Stomach (tissue), 9 donors: ENCODE results near the gene YIPF1. TPM values are rescaled to one million over a fixed set of nuclear protein-coding genes. Genes with fewer than 3 reads are reported as not detected.

Source experiments
- DNase-seq, 2 donors: peaks; one replicate each; pipeline versions ENCODE4 v3.0.0 to v3.0.0-alpha.2; 2013 to 2019
- H3K27ac ChIP-seq, 5 donors: fragments of 200-600 bp in 4 of 5; sonication (generic) in 4 of 5; one replicate each; pipeline ENCODE4 v1.5.1; 2013 to 2019; ENCODE audit warnings: mild to moderate bottlenecking in 1 of 5, moderate library complexity in 1 of 5
- H3K27me3 ChIP-seq, 3 donors: fragments of 200-600 bp; sonication (generic); one replicate each; pipeline ENCODE4 v1.5.1; 2017 to 2019; ENCODE audit warnings: mixed run types in 1 of 3
- H3K36me3 ChIP-seq, 4 donors: fragments of 200-600 bp; sonication (generic); 1 replicate in 3 of 4; 2 replicates in 1 of 4; pipeline ENCODE4 v1.5.1; 2016 to 2019
- H3K4me1 ChIP-seq, 4 donors: fragments of 200-600 bp; sonication (generic); one replicate each; pipeline ENCODE4 v1.5.1; 2016 to 2019
- H3K4me3 ChIP-seq, 4 donors: fragments of 200-600 bp; sonication (generic) in 3 of 4; one replicate each; pipeline ENCODE4 v1.5.1; 2016 to 2019; ENCODE audit warnings: mild to moderate bottlenecking in 1 of 4
- H3K9me3 ChIP-seq, 4 donors: fragments of 200-600 bp; sonication (generic); one replicate each; pipeline ENCODE4 v1.5.1; 2016 to 2019
- CTCF ChIP-seq, 7 experiments: fragments of 450-650 bp in 4 of 7; fragments of 200-600 bp in 3 of 7; sonication (generic) in 3 of 7; IDR thresholded peaks; one replicate each; pipeline ENCODE4 v1.5.1; 2016 to 2019; ENCODE audit warnings: antibody characterized with exemption in 7 of 7, control low read depth in 2 of 7, mild to moderate bottlenecking in 1 of 7
- EP300 ChIP-seq: sonication (generic); formaldehyde crosslinking; IDR thresholded peaks from one replicate; pipeline ENCODE4 v1.6.1; 2017; ENCODE audit warnings: antibody characterized with exemption
- POLR2A ChIP-seq, 4 donors: fragments of 450-650 bp; IDR thresholded peaks; one replicate each; pipeline ENCODE4 v1.6.1; 2016; ENCODE audit warnings: antibody characterized with exemption in 4 of 4, control low read depth in 2 of 4, mild to moderate bottlenecking in 1 of 4, moderate library complexity in 1 of 4
- POLR2AphosphoS5 ChIP-seq, 3 donors: sonication (generic); formaldehyde crosslinking; IDR thresholded peaks; one replicate each; pipeline ENCODE4 v1.6.1; 2016; ENCODE audit warnings: antibody characterized with exemption in 3 of 3
- WGBS, 5 donors: extraction: QIAGEN DNeasy Blood & Tissue Kit in 3 of 5; methylation state at CpG; one replicate each; pipeline versions ENCODE4 v1.1.5 to v1.1.7; 2013 to 2018; 5-methylcytosine and 5-hydroxymethylcytosine counted together
- intact Hi-C: fragments of 100-400 bp; cut with DNase I; formaldehyde crosslinking; loops from one replicate; pipeline ENCODE4 v1.15.1; 2023; ENCODE audit warnings: low total_unique reads
- polyA plus RNA-seq, 3 donors: library from polyadenylated mRNA; stranded (reverse); fragments of 200-250 nt; gene quantifications; one replicate each; pipeline ENCODE4 v1.2.3, GENCODE V29; 2013
- total RNA-seq, 5 donors: library from RNA; depleted of rRNA; stranded (reverse); fragments of >200 nt; gene quantifications; one replicate each; pipeline versions ENCODE4 v1.1.0 to v1.2.3, GENCODE V29; 2014 to 2016
- donor health status: healthy with polysubstance abuse.
- donor health status: Bipolar disorder and iron deficiency.
- donor health status: healthy.

YIPF1 gene
- total and polyA plus RNA-seq, 8 donors = 7.6 to 44.3 (median 22.7) TPM

GRCh38 chr1:53837924-53838653, 51.5 kb downstream of the YIPF1 start, which contains the start of gene NDC1:
Gene NDC1, minus strand, starts transcription at chr1:53838296. Its CDS starts 35 bp downstream, at chr1:53838261.
- no peaks in the 10 kb centered on the region for H3K36me3 ChIP-seq
- no peaks in the 10 kb centered on the region for H3K27me3 ChIP-seq
- peak within 1 kb of the TSS; percentile 83 to 98 (median 96) for H3K27ac ChIP-seq
- DNase-seq = peak; percentile 88 to 99
- intact Hi-C loops = no loop called here
- 0 to 1% (median 0%) methylated on average over 8 to 59 of the region's 59 CpGs for WGBS, 5 donors
- peak in 1 of 7 experiments; percentile 42 for TF ChIP-seq CTCF (IDR thresholded peaks at IDR 0.05)
- TF ChIP-seq EP300 = no peak
- peak; percentile 64 to 92 (median 84) for TF ChIP-seq POLR2AphosphoS5 (IDR thresholded peaks at IDR 0.05)
- H3K9me3 ChIP-seq = peaks cover 0 to 15% (median 11%) of the 10 kb centered on the region in 4 donors
- H3K4me1 ChIP-seq = peaks cover 4 to 18% (median 15%) of the 10 kb centered on the region in 4 donors
- peak within 1 kb of the TSS; percentile 72 to 97 (median 92) for H3K4me3 ChIP-seq

- H3K27me3 ChIP-seq = no peaks in the 10 kb centered on the region
- peaks cover 0 to 10% (median 7%) of the 10 kb centered on the region in 4 donors for H3K9me3 ChIP-seq
- peak overlapping the region; percentile 72 to 97 (median 92) for H3K4me3 ChIP-seq
- no peaks in the 10 kb centered on the region for H3K36me3 ChIP-seq
- peak overlapping the region in 4 of 5 donors; percentile 83 to 97 (median 96) for H3K27ac ChIP-seq
- TF ChIP-seq EP300 (no peak), POLR2A (IDR thresholded peaks at IDR 0.05) (no peak), CTCF (IDR thresholded peaks at IDR 0.05) (no peak), POLR2AphosphoS5 (IDR thresholded peaks at IDR 0.05) (no peak)
- H3K4me1 ChIP-seq = peaks cover 4 to 18% (median 15%) of the 10 kb centered on the region in 4 donors
- DNase-seq = no peak
- 0 to 1% (median 0%) methylated on average over 5 of the region's 5 CpGs for WGBS, 5 donors
- intact Hi-C loops = no loop called here
Observed at GRCh38 chr1:53837646-53837923, 52.0 kb downstream of the YIPF1 start.

- WGBS, 5 donors = 69 to 75% (median 72%) methylated on average over 2 of the region's 2 CpGs
- no peak for DNase-seq
- H3K4me3 ChIP-seq = no peak overlapping the region
Observed at GRCh38 chr1:53835491-53835890, 54.1 kb downstream of the YIPF1 start.

GRCh38 chr1:53834776-53835175, 54.8 kb downstream of the YIPF1 start:
- DNase-seq = no peak
- WGBS, 5 donors = 90 to 95% (median 93%) methylated on average over 7 to 11 of the region's 11 CpGs
- Histone ChIP-seq H3K27ac (no peak overlapping the region), H3K27me3 (no peaks in the 10 kb centered on the region), H3K9me3 (no peaks in the 10 kb centered on the region), H3K4me3 (no peak overlapping the region), H3K4me1 (peaks cover 4 to 18% (median 15%) of the 10 kb centered on the region in 4 donors), H3K36me3 (peaks cover 0 to 20% (median 10%) of the 10 kb centered on the region in 4 donors)
- intact Hi-C loops = no loop called here
- TF ChIP-seq POLR2AphosphoS5 (IDR thresholded peaks at IDR 0.05) = no peak
- TF ChIP-seq EP300 = no peak
- no peak for TF ChIP-seq POLR2A (IDR thresholded peaks at IDR 0.05)
- no peak for TF ChIP-seq CTCF (IDR thresholded peaks at IDR 0.05)

More at GRCh38 chr1:53835491-53835890, 54.1 kb downstream of the YIPF1 start:
- peaks cover 0 to 13% (median 6%) of the 10 kb centered on the region in 4 donors for H3K36me3 ChIP-seq
- H3K9me3 ChIP-seq = no peaks in the 10 kb centered on the region
- intact Hi-C loops = no loop called here
- peaks cover 4 to 18% (median 15%) of the 10 kb centered on the region in 4 donors for H3K4me1 ChIP-seq
- no peak for TF ChIP-seq EP300
- TF ChIP-seq CTCF (IDR thresholded peaks at IDR 0.05) = no peak
- no peak for TF ChIP-seq POLR2AphosphoS5 (IDR thresholded peaks at IDR 0.05)
- TF ChIP-seq POLR2A (IDR thresholded peaks at IDR 0.05) = no peak
- H3K27ac ChIP-seq = no peak overlapping the region
- no peaks in the 10 kb centered on the region for H3K27me3 ChIP-seq
